ENCODE results near the gene LRRC45.

The LRRC45 gene

DNA sequence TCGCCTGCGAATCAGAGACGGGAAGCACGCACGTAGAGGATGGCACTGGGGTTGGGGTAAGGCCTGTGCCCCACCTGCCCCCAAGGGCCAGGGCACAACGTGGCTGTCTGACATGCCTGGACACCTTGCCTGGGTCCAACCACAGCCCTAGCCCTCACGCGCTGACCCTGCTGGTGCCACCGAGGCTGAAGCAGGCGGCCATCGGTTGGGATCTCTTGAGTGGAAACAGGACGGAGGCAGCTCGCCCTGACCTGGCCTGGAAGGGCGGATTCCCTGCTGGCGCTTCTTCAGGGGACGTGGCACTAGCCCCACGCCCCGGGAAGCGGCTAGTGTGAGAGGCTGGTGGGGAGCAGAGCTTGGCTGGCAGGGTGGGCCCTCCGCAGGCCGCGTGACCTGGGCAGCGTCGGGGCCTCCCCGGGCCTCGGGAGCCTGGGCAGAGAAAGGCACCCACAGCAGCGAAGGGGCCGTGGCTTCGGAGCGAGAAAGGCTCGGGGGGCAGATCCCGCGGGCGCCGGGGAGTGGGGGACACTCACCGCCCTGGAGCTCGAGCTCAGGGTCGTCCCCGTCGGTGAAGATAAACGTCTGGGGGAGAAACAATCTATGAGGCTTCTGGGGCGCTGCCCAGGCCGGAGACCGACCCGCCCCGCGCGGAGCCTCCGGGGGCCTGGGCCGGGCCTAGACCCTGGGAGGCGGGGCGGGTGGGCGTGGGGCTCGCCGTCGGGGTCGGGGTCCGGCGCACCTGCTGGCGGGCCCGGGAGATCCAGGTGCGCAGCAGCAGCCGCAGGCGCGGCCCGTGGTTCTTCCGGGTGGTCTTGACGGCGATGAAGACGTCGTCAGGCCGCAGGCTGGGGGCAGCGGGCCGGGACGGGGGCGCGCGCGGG lies 27.9 kb downstream of the LRRC45 start:
- Histone ChIP-seq H3K4me3 (ENCODE audit: insufficient read depth, low read length, poor library complexity, severe bottlenecking) (peak overlapping the region; percentile 47), H3K36me3 (ENCODE audit: low read length) (no peaks in the 10 kb centered on the region), H3K79me2 (ENCODE audit: insufficient read depth, low read length) (peaks cover 10% of the 10 kb centered on the region), H3K9ac (ENCODE audit: low read length) (peak overlapping the region; percentile 55), H3K27ac (ENCODE audit: low read depth, low read length) (no peak overlapping the region), H4K20me1 (ENCODE audit: low read depth, low read length) (no peaks in the 10 kb centered on the region), H3K9me2 (replicated peaks; ENCODE audit: insufficient read depth, low read length) (no peaks in the 10 kb centered on the region), H3F3A (ENCODE audit: insufficient read depth) (no peaks in the 10 kb centered on the region), H3K9me3 (ENCODE audit: insufficient read depth, low read length) (no peaks in the 10 kb centered on the region), H3K4me2 (ENCODE audit: low read depth, low read length, poor library complexity, severe bottlenecking) (peak overlapping the region; percentile 53), H3K27me3 (ENCODE audit: low read length) (no peaks in the 10 kb centered on the region), H2AFZ (ENCODE audit: low read depth, low read length, severe bottlenecking) (no peak overlapping the region)
- TF ChIP-seq EZH2phosphoT487 (conservative IDR thresholded peaks at IDR 0.05; ENCODE audit: low read length) (no peak), CTCF (IDR thresholded peaks at IDR 0.05; ENCODE audit: insufficient read depth, low read length, poor library complexity, severe bottlenecking) (no peak)

DNA sequence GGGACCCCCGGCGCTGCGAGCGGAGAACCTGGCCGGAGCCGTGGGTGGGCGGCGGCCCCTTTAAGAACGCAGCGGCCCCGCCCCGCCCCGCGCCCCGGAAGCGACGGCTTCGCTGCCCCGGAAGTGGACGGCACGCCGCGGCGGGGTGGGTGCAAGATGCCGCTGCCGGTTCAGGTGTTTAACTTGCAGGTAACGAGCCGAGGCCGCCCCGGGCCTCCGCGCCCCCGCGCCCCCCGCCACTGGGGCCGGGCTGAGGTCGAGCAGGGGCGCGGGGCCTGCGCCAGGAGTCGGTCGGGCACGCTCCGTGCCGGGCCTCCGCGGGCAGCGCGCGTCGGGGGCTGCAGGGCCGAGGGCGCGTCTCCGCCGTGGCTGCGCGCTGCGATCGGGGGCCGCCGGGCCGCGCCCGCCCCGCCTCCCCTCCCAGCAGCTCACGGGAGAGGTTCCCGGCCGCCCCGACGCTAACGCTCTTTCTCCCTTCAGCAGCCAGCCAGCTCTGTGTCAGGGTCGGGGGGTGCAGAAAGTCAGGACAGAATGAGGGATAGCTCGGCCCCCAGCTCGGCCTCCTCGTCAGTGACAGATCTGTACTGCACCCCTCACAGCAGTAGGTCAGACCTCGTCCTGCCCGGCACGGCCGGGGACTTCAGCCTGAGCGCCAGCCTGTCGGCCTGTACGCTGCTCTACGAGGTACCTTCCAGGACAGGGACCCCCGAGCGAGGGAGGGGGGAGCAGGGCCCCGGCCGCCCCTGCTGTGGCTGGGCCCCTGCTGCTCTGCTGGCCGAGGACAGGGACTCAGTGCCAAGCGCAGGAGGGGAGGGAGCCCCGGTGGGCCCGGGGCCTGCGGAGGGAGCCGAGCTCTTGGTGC lies 28.9 kb downstream of the LRRC45 start, which contains the start of the genes GPS1 and RFNG:
Gene GPS1, plus strand, starts transcription at position 123 of the 862 bp plus-strand sequence. Its CDS starts 34 bp downstream, at position 157.
Gene RFNG, minus strand, starts transcription at position 36 of the 862 bp plus-strand sequence. CDS start 45 bp downstream, outside the sequence.
- Histone ChIP-seq H3K9me3 (ENCODE audit: insufficient read depth, low read length) (no peaks in the 10 kb centered on the region), H3K4me3 (ENCODE audit: insufficient read depth, low read length, poor library complexity, severe bottlenecking) (peak within 1 kb of the TSS; percentile 96), H4K20me1 (ENCODE audit: low read depth, low read length) (no peaks in the 10 kb centered on the region), H3K9ac (ENCODE audit: low read length) (peak within 1 kb of the TSS; percentile 71), H3K9me2 (replicated peaks; ENCODE audit: insufficient read depth, low read length) (no peaks in the 10 kb centered on the region), H3K4me2 (ENCODE audit: low read depth, low read length, poor library complexity, severe bottlenecking) (peak within 1 kb of the TSS; percentile 67), H3K27ac (ENCODE audit: low read depth, low read length) (no peak within 1 kb of the TSS), H2AFZ (ENCODE audit: low read depth, low read length, severe bottlenecking) (no peak within 1 kb of the TSS), H3K79me2 (ENCODE audit: insufficient read depth, low read length) (peaks cover 10% of the 10 kb centered on the region), H3F3A (ENCODE audit: insufficient read depth) (no peaks in the 10 kb centered on the region), H3K36me3 (ENCODE audit: low read length) (no peaks in the 10 kb centered on the region), H3K27me3 (ENCODE audit: low read length) (no peaks in the 10 kb centered on the region)
- no peak for TF ChIP-seq CTCF (IDR thresholded peaks at IDR 0.05; ENCODE audit: insufficient read depth, low read length, poor library complexity, severe bottlenecking)
- TF ChIP-seq EZH2phosphoT487 (conservative IDR thresholded peaks at IDR 0.05; ENCODE audit: low read length), result no peak

- no peak overlapping the region for H2AFZ ChIP-seq (ENCODE audit: low read depth, low read length, severe bottlenecking)
- H3K9me2 ChIP-seq (replicated peaks; ENCODE audit: insufficient read depth, low read length), result no peaks in the 10 kb centered on the region
- no peaks in the 10 kb centered on the region for H3F3A ChIP-seq (ENCODE audit: insufficient read depth)
- no peaks in the 10 kb centered on the region for H3K9me3 ChIP-seq (ENCODE audit: insufficient read depth, low read length)
- no peaks in the 10 kb centered on the region for H4K20me1 ChIP-seq (ENCODE audit: low read depth, low read length)
- H3K27me3 ChIP-seq (ENCODE audit: low read length), result no peaks in the 10 kb centered on the region
- no peak overlapping the region for H3K27ac ChIP-seq (ENCODE audit: low read depth, low read length)
- peak overlapping the region; percentile 67 for H3K4me2 ChIP-seq (ENCODE audit: low read depth, low read length, poor library complexity, severe bottlenecking)
- no peaks in the 10 kb centered on the region for H3K36me3 ChIP-seq (ENCODE audit: low read length)
- peak overlapping the region; percentile 96 for H3K4me3 ChIP-seq (ENCODE audit: insufficient read depth, low read length, poor library complexity, severe bottlenecking)
- H3K79me2 ChIP-seq (ENCODE audit: insufficient read depth, low read length), result peaks cover 10% of the 10 kb centered on the region
- TF ChIP-seq EZH2phosphoT487 (conservative IDR thresholded peaks at IDR 0.05; ENCODE audit: low read length) (no peak), CTCF (IDR thresholded peaks at IDR 0.05; ENCODE audit: insufficient read depth, low read length, poor library complexity, severe bottlenecking) (no peak)
- peak overlapping the region; percentile 71 for H3K9ac ChIP-seq (ENCODE audit: low read length)
These were observed 29.5 kb downstream of the LRRC45 start for GRCh38 chr17:82052638-82053059.
